ENCODE data around the gene PRDX2.
"Not testable (repeated sequence)": the region's sequence is repeated elsewhere in the genome, so short reads cannot be mapped to it uniquely, and the experiment has no call there.

Gene PRDX2

GRCh38 chr19:12825254-12826131, 23.9 kb upstream of the PRDX2 start:
- peak; percentile 61 to 65 for DNase-seq

- DNase-seq = no peak
Measured at GRCh38 chr19:12821761-12822160, 20.2 kb upstream of the PRDX2 start.

- not testable (repeated sequence) for DNase-seq
Measured at GRCh38 chr19:12817810-12818209, 16.2 kb upstream of the PRDX2 start.

GRCh38 chr19:12817188-12817587, 15.6 kb upstream of the PRDX2 start:
- DNase-seq = not testable (repeated sequence)

- DNase-seq = no peak
Measured at GRCh38 chr19:12815088-12815487, 13.5 kb upstream of the PRDX2 start.

- DNase-seq = peak; percentile 91 to 94
Measured at GRCh38 chr19:12806242-12807081, 4.9 kb upstream of the PRDX2 start, which contains the start of gene RNASEH2A. RNASEH2A (plus strand) TSS chr19:12806584; CDS start chr19:12806674, 90 bp downstream.

GRCh38 chr19:12804051-12804450, 2.5 kb upstream of the PRDX2 start:
- no peak for DNase-seq

GRCh38 chr19:12802267-12803106, 887 bp upstream of the PRDX2 start:
- DNase-seq = no peak

GRCh38 chr19:12800923-12801465, 606 bp downstream of the PRDX2 start:
- peak; percentile 54 to 64 for DNase-seq

- DNase-seq = no peak
Measured at GRCh38 chr19:12800466-12800770, 1.2 kb downstream of the PRDX2 start.

- DNase-seq = no peak
Measured at GRCh38 chr19:12799742-12800465, 1.7 kb downstream of the PRDX2 start.

GRCh38 chr19:12797607-12798006, 4.0 kb downstream of the PRDX2 start:
- DNase-seq = not testable (repeated sequence)

GRCh38 chr19:12797141-12797587, 4.4 kb downstream of the PRDX2 start:
- no peak for DNase-seq

- peak; percentile 82 to 86 for DNase-seq
Measured at GRCh38 chr19:12796146-12797071, 5.2 kb downstream of the PRDX2 start.

- no peak for DNase-seq
Measured at GRCh38 chr19:12794971-12795381, 6.6 kb downstream of the PRDX2 start.

GRCh38 chr19:12794196-12794941, 7.2 kb downstream of the PRDX2 start:
- no peak for DNase-seq

- peak; percentile 94 to 97 for DNase-seq
Measured at GRCh38 chr19:12793290-12794195, 8.1 kb downstream of the PRDX2 start.

GRCh38 chr19:12792853-12793289, 8.7 kb downstream of the PRDX2 start:
- no peak for DNase-seq
